HepG2 (cell line): Measurements from ENCODE around the gene CEP44. TPM values are rescaled to one million over a fixed set of nuclear protein-coding genes. Genes with fewer than 3 reads are reported as not detected.

ENCODE experiments used
- ATAC-seq: fragments of 200-7000 bp; cut with Tn5 transposase; 3 replicates; pipeline ENCODE4 v1.9.1; 2020; ENCODE audit warnings: mild to moderate bottlenecking, moderate library complexity
- BruUV-seq: library from RNA; stranded (reverse); fragments of 400-500 nt; replicated peaks from 2 replicates; lab custom pipeline; 2021; lab: Mats Ljungman, UMichigan
- CTCF ChIA-PET: fragments of 300-600 bp; formaldehyde crosslinking; extraction: SDS; loops from one replicate; lab custom pipeline; 2021; ENCODE audit warnings: low total read pairs, inconsistent platforms, low intra/inter-chr PET ratio; lab: Yijun Ruan, JAX
- POLR2A ChIA-PET: fragments of 350-600 bp; sonication (Branson Sonifier 250); formaldehyde crosslinking; loops from one replicate; lab custom pipeline; 2020; ENCODE audit warnings: antibody characterized with exemption, inconsistent platforms; lab: Yijun Ruan, JAX
- DNase-seq: peaks from one replicate; pipeline ENCODE4 v3.0.0-alpha.2; 2015; ENCODE audit warnings: low spot score
- FAIRE-seq: peaks from 3 replicates; lab custom pipeline; 2011; peaks lifted over from hg19 to GRCh38; lab: Jason Lieb, UNC
- H2AFZ ChIP-seq: one replicate; pipeline ENCODE4 v1.6.1; 2011; ENCODE audit warnings: low read length, inconsistent platforms
- H3K27ac ChIP-seq: fragments of 300-600 bp; 3 replicates; pipeline ENCODE4 v1.8.0; 2011; ENCODE audit warnings: mixed run types, mild to moderate bottlenecking, mixed read lengths, low read length, inconsistent platforms; ENCODE audit not compliant: insufficient read depth; ENCODE audit errors: extremely low read length
- H3K27me3 ChIP-seq, 2 experiments: fragments of 200-600 bp in 1 of 2; 2 replicates in 1 of 2; 3 replicates in 1 of 2; pipeline versions ENCODE4 v1.6.0 to v1.8.0; 2011; ENCODE audit warnings: low read length in 2 of 2, mild to moderate bottlenecking in 2 of 2, moderate library complexity in 2 of 2, inconsistent platforms in 1 of 2; ENCODE audit not compliant: insufficient read depth in 2 of 2, control insufficient read depth in 1 of 2
- H3K36me3 ChIP-seq, 2 experiments: fragments of 200-600 bp in 1 of 2; replicated peaks in 1 of 2; 2 replicates in 1 of 2; 3 replicates in 1 of 2; pipeline versions ENCODE4 v1.5.1 to v1.8.0; 2011; ENCODE audit warnings: low read length in 2 of 2, inconsistent platforms in 1 of 2; ENCODE audit not compliant: insufficient read depth in 2 of 2, control insufficient read depth in 1 of 2
- H3K4me1 ChIP-seq: 2 replicates; pipeline ENCODE4 v1.5.1; 2012; ENCODE audit warnings: low read length, inconsistent platforms; ENCODE audit not compliant: insufficient read depth
- H3K4me2 ChIP-seq: 2 replicates; pipeline ENCODE4 v1.6.0; 2011; ENCODE audit warnings: low read depth, low read length, inconsistent platforms
- H3K4me3 ChIP-seq, 3 experiments: fragments of 200-600 bp in 1 of 3; sonication (generic), shearing (Covaris generic) in 1 of 3; replicated peaks in 1 of 3; 2 replicates each; pipeline ENCODE4 v1.5.1; 2011 to 2016; ENCODE audit warnings: low read length in 3 of 3, inconsistent platforms in 2 of 3, low read depth in 2 of 3, mild to moderate bottlenecking in 2 of 3, control low read depth in 1 of 3, mixed read lengths in 1 of 3; ENCODE audit not compliant: insufficient read depth in 1 of 3
- H3K79me2 ChIP-seq: one replicate; pipeline ENCODE4 v1.6.1; 2011; ENCODE audit warnings: low read length, inconsistent platforms; ENCODE audit not compliant: insufficient read depth
- H3K9ac ChIP-seq: 2 replicates; pipeline ENCODE4 v1.6.0; 2011; ENCODE audit warnings: mild to moderate bottlenecking, low read depth, low read length, inconsistent platforms; ENCODE audit not compliant: insufficient read depth
- H3K9me3 ChIP-seq: 2 replicates; pipeline ENCODE4 v1.5.1; 2012; ENCODE audit warnings: mild to moderate bottlenecking, low read length
- H4K20me1 ChIP-seq: 2 replicates; pipeline ENCODE4 v1.6.0; 2011; ENCODE audit warnings: inconsistent platforms, mild to moderate bottlenecking, low read length, moderate library complexity; ENCODE audit not compliant: insufficient read depth
- CTCF ChIP-seq: sonication (generic); formaldehyde crosslinking; IDR thresholded peaks from 2 replicates; pipeline ENCODE4 v1.5.0; 2020; ENCODE audit warnings: mild to moderate bottlenecking, missing genetic modification reagents, moderate library complexity
- ELF3 ChIP-seq: IDR thresholded peaks from 2 replicates; pipeline ENCODE4 v1.6.1; 2016; ENCODE audit warnings: missing genetic modification reagents, missing compliant biosample characterization
- ETV5 ChIP-seq: IDR thresholded peaks from 2 replicates; pipeline ENCODE4 v1.6.1; 2018; ENCODE audit warnings: missing biosample characterization, missing genetic modification reagents, inconsistent platforms, borderline replicate concordance
- KLF16 ChIP-seq, 2 experiments: sonication (generic) in 1 of 2; formaldehyde crosslinking in 1 of 2; IDR thresholded peaks; 2 replicates each; pipeline versions ENCODE4 v1.6.1 to v1.8.0; 2016 to 2023; ENCODE audit warnings: missing genetic modification reagents in 2 of 2, missing compliant biosample characterization in 1 of 2
- NR2C2 ChIP-seq: sonication (generic); formaldehyde crosslinking; IDR thresholded peaks from 2 replicates; pipeline ENCODE4 v1.4.0; 2020; ENCODE audit warnings: missing genetic modification reagents, mild to moderate bottlenecking, moderate library complexity, borderline replicate concordance
- ONECUT2 ChIP-seq: sonication (generic); formaldehyde crosslinking; IDR thresholded peaks from 2 replicates; pipeline ENCODE4 v1.4.0; 2020; ENCODE audit warnings: missing genetic modification reagents
- RAD21 ChIP-seq: fragments of 450-650 bp; formaldehyde crosslinking; IDR thresholded peaks from 2 replicates; pipeline ENCODE4 v1.5.0; 2020; ENCODE audit warnings: mild to moderate bottlenecking
- STAG1 ChIP-seq: sonication (generic); formaldehyde crosslinking; IDR thresholded peaks from 2 replicates; pipeline ENCODE4 v1.4.0; 2020; ENCODE audit warnings: missing genetic modification reagents
- ZBED4 ChIP-seq: sonication (generic); formaldehyde crosslinking; IDR thresholded peaks from 2 replicates; pipeline ENCODE4 v1.4.0; 2020; ENCODE audit warnings: missing genetic modification reagents, borderline replicate concordance
- ZNF484 ChIP-seq: sonication (generic); formaldehyde crosslinking; IDR thresholded peaks from 2 replicates; pipeline ENCODE4 v1.5.1; 2020; ENCODE audit warnings: mild to moderate bottlenecking, low read depth, missing genetic modification reagents, borderline replicate concordance
- ZNF546 ChIP-seq: sonication (generic); formaldehyde crosslinking; conservative IDR thresholded peaks from 2 replicates; pipeline ENCODE4 v1.8.1; 2023; ENCODE audit warnings: mild to moderate bottlenecking, missing genetic modification reagents
- ZNF597 ChIP-seq: sonication (generic); formaldehyde crosslinking; IDR thresholded peaks from 2 replicates; pipeline ENCODE4 v1.5.0; 2020; ENCODE audit warnings: missing genetic modification reagents
- ZNF766 ChIP-seq: sonication (generic); formaldehyde crosslinking; IDR thresholded peaks from 2 replicates; pipeline ENCODE4 v1.5.0; 2020; ENCODE audit warnings: missing genetic modification reagents, borderline replicate concordance
- WGBS: methylation state at CpG from one replicate; pipeline ENCODE4 v1.1.6; 2017; ENCODE audit warnings: low lambda C conversion rate; 5-methylcytosine and 5-hydroxymethylcytosine counted together
- in situ Hi-C: cut with HindIII; loops from 2 replicates; pipeline ENCODE4 v1.10.0; 2017; ENCODE audit warnings: low pct_unique_long_range_greater_than_20kb; ENCODE audit not compliant: extremely low pct_ligation_motif_present
- intact Hi-C: fragments of 100-400 bp; cut with micrococcal nuclease; formaldehyde crosslinking; loops from one replicate; pipeline ENCODE4 v1.10.0; 2022; ENCODE audit not compliant: unreplicated experiment
- polyA plus RNA-seq, 8 experiments: library from polyadenylated mRNA; depleted of rRNA in 3 of 8; stranded (reverse) in 7 of 8; unstranded in 1 of 8; fragments of >200 nt; fragmentation: Illumina TruSeq in 4 of 8; extraction: Trizol in 4 of 8; gene quantifications; 2 replicates each; pipeline versions ENCODE4 v1.2.1 to v1.2.3, GENCODE V29; 2011 to 2016; ENCODE audit warnings: low read depth in 4 of 8, missing spikeins in 1 of 8, mixed read lengths in 1 of 8; ENCODE audit not compliant: insufficient read depth in 1 of 8
- total RNA-seq, 5 experiments: library from RNA; depleted of rRNA; stranded (reverse); fragments of >200 nt; fragmentation: Illumina TruSeq; extraction: Trizol; gene quantifications; 2 replicates each; pipeline ENCODE4 v1.2.3, GENCODE V29; 2016; ENCODE audit warnings: low read depth in 1 of 5

Gene CEP44
- total and polyA plus RNA-seq, 2 of the 13 experiments (the other 11 are each of a cell fraction or from before 2014, with no cell fraction given) = 5.5 to 11.9 TPM

GRCh38 chr4:174317531-174317930, 33.8 kb downstream of the CEP44 start (continued):
- TF ChIP-seq ZBED4 (CRISPR knock-in tag) (no peak), ZNF546 (CRISPR knock-in tag) (no peak)
- TF ChIP-seq, all 625 proteins: peak for 0

GRCh38 chr4:174318829-174319764, 35.4 kb downstream of the CEP44 start:
- Histone ChIP-seq H4K20me1 (no peaks in the 10 kb centered on the region), H3K27me3 (no peaks in the 10 kb centered on the region), H3K79me2 (no peaks in the 10 kb centered on the region), H3K9me3 (no peaks in the 10 kb centered on the region), H3K4me3 (no peak overlapping the region), H3K9ac (no peak overlapping the region), H3K4me2 (no peak overlapping the region), H2AFZ (no peak overlapping the region), H3K36me3 (peaks cover 2 to 3% of the 10 kb centered on the region in 2 experiments; a peak in 3 of 5 replicates), H3K4me1 (no peaks in the 10 kb centered on the region), H3K27ac (no peak overlapping the region)
- intact Hi-C loops (loop anchor here (1.0 kb wide), 1 partner anchor 97 kb away; no protein-coding TSS in a partner anchor), in situ Hi-C loops (no loop called here)
- no TSS peak for BruUV-seq
- DNase-seq = peak; percentile 31
- no peak for ATAC-seq
- POLR2A ChIA-PET = no interaction called here
- no peak for FAIRE-seq
- WGBS = 73% methylated on average over 8 of the region's 8 CpGs
- CTCF ChIA-PET = interaction anchor here (1.1 to 2.4 kb wide), 2 partner anchors 97 to 813 kb away, joined by 5 to 31 read pairs; no protein-coding TSS in a partner anchor
- TF ChIP-seq ETV5 (CRISPR knock-in tag) (no peak), ZNF766 (no peak), ONECUT2 (peak; percentile 69), KLF16 (CRISPR knock-in tag; IDR thresholded peaks at IDR 0.05) (no peak), STAG1 (CRISPR knock-in tag) (peak; percentile 70), NR2C2 (CRISPR knock-in tag) (no peak), CTCF (CRISPR knock-in tag) (peak; percentile 53), ZNF484 (CRISPR knock-in tag) (no peak), ZNF597 (CRISPR knock-in tag) (no peak), ELF3 (0 out of 2 replicates have a peak, but pooled peaks have one; percentile 10), RAD21 (CRISPR knock-in tag) (0 out of 2 replicates have a peak, but pooled peaks have one; percentile 33)
